HG03558 (cell line): Measurements from ENCODE around the gene FAM241B.

Experiments
- ATAC-seq: cut with Tn5 transposase; IDR thresholded peaks from one replicate; pipeline ENCODE4 v1.9.1; 2021; ENCODE audit warnings: moderate number of reproducible peaks; ENCODE audit not compliant: unreplicated experiment; ENCODE audit errors: extremely low read depth

Gene FAM241B

GRCh38 chr10:69633673-69634635 is 3.9 kb downstream of the FAM241B start:
- no peak for ATAC-seq

- no peak for ATAC-seq
Observed at GRCh38 chr10:69634759-69635425, 4.8 kb downstream of the FAM241B start.

DNA sequence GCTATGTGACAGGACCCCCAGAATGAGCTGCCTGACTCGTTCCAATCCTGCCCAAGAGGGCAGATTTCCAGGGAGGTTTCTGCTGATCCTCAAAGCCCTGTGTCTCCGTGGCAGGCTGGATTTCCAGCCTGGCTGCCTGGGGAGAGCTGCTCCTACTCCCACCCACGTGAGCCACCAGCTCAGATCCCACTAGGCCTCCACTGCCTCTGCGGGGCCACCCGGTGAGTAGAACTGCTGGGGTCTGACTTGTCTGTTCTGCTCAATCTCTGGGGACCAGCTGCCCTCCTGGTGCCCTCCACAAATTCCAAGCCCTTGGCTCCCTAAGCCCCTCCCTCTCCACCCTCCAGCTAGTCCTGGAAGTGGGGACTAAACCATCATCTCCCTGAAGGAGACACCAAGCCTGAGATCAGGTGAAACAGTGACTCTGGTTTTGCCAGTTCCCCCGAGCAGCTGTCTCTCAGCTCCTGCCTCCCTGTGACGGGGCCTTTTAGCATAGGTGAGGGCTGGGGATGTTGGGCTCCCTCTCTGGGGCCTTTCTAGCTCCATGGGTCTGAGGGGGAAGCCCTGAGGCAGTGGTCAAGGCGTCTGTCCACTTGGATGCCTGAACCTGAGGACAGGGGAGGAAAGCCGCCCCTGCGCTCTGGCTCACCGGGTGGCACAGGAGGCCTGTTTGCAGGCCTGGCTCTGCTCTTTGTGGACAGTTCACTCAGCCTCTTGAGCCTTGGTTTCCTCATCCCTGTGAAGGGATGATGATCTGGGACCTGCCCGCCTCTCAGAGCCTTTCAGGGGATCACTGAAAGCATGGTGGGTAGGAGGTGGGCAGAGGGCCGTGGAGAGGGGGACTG is 5.6 kb downstream of the FAM241B start:
- no peak for ATAC-seq

- no peak for ATAC-seq
Observed at GRCh38 chr10:69636273-69636575, 6.2 kb downstream of the FAM241B start.

DNA sequence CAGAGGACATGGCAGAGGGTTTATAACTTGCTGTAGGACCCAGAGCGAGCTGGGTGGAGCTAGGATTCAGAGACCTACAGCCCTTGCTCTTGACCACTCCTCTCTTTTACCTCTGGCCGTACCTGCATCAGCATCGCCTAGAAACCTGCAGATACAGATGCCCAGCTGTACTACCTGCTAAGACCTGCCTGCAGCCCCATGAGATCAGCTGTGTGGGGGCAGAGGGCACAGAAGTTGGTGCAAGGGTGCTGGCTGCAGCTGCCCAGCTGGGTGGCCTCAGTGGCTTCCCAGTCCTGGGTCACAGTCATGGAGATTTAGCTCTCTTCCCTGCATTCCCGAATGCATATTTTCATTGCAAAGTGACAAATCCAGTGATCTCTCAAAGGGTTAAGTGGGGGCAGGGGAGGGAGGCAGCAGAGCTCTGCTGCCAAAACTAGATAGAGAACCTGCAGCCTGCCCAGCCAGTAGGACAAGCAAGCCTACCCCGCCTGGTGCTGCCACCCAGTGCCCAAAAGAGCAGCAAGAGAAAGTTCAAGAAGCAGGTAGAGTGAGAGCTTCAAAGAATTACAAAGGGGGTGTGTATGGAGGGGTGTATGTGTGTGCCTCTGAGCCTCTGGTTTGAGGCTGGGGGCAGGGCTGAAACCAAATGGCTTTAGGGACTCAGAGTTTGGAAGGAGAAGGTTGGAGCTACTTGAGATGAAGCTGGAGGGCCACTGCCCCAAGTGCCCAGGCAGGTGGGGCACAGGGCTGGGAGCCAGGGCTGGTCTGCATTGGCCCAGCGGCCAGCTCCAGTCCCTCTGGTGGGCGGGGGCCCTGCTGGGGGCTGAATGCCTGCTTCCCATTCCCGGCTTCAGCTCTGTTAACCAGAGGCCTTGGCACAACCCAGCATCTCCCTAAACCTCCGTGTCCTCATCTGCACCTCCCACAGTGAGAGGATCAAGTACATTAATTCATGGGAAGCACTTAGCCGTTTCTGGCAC is 6.9 kb downstream of the FAM241B start:
- no peak for ATAC-seq

- no peak for ATAC-seq
Observed at GRCh38 chr10:69638642-69639041, 8.6 kb downstream of the FAM241B start.

- no peak for ATAC-seq
Observed at GRCh38 chr10:69639291-69640195, 9.5 kb downstream of the FAM241B start.

- no peak for ATAC-seq
Observed at GRCh38 chr10:69640196-69640980, 10.3 kb downstream of the FAM241B start.

DNA sequence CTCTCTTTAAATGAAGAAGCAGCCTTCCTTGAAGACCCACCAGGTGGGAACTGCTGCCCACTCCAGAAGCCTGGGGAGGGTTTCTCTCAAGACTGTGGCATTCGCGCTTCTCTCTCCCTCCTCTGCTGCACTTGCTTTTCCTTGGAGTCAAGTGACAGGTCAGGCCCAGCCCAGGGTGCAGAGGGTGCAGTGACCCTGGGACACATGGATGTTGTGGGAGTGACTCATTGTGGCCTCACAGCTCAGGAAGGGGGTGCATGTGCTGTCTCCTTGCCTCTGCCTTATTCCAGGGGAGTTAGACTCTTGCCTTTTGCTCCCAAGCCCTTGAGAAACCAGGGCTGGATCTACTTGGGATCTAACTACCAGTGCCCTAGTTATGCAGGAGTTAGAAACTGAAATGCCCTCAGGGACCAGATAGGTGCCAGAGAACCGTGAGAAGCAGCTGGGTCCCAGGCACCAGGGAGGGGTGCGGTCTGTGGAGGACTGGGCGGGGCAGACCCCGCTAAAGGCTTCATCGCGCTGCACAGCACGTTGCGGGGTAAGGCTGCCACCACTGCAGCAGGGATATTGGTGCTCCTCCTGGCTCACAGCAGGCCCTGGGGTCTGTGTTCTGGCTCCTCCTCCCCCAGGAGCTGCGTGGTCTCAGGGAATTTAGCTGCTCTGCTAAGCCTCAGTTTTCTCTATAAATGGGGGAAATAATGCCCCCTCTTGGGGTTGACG is 11.4 kb downstream of the FAM241B start:
- no peak for ATAC-seq

DNA sequence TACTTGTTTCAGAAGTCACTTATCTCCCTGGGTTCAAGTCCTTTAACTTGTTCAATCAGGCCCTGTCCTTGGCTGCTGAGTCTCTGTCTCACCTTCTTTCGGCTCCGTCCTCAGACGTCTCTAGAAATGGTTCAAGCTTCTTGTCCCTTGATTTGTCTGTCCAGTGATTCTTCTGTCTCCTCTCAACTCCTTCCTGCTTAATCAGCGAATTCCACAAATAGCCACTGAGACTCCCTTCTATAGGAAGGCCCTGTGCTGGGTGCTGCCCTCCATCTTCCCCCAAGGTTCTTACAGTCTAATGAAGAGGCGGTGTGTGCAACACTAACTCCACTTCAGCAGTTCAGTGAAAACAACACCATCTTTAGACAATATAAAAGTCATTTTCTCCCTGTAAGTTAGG is 12.7 kb downstream of the FAM241B start:
- ATAC-seq = no peak

DNA sequence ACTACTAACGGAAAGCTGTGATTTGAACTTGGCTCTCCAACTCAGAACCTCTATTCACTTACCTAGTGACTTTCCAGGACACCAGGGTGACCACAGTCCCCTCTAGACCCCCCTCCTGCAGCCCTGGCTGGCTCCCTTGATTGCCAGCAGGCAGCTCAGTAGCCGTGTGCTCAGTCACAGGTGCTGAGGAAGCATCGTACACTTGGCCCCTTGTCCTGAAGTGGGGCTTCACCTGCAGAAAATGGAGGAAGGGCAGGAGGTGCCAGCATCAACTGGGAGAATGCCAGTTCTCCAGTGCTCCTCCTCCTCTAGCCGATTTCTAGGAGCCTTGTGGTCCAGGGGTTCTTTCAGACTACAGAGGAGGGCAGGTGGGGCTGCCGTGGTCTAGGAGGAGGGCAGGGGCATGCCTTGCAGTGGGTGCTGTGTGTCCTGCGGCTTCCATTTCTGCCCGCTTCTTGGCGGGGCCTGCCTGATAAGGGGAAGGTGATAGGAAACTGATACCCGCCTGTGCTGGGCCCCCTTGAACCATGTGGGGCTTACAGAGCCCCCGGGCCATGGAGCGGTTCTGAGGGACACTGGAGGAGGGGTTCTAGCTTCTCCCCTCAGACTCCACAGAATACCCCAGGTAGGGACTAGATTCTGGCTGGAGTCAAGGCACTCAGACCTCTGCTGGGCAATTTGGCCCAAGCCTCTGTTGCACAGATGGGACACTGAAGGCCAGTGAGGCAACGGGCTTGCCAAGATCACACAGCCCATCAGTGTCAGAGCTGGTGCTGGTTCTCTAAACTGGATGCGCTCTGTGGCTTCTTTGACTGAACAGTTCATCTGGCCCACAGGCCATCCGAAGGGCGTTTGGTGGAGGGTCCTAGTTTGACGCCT is 14.0 kb downstream of the FAM241B start:
- no peak for ATAC-seq

- no peak for ATAC-seq
Observed at GRCh38 chr10:69644658-69645295, 14.7 kb downstream of the FAM241B start.

DNA sequence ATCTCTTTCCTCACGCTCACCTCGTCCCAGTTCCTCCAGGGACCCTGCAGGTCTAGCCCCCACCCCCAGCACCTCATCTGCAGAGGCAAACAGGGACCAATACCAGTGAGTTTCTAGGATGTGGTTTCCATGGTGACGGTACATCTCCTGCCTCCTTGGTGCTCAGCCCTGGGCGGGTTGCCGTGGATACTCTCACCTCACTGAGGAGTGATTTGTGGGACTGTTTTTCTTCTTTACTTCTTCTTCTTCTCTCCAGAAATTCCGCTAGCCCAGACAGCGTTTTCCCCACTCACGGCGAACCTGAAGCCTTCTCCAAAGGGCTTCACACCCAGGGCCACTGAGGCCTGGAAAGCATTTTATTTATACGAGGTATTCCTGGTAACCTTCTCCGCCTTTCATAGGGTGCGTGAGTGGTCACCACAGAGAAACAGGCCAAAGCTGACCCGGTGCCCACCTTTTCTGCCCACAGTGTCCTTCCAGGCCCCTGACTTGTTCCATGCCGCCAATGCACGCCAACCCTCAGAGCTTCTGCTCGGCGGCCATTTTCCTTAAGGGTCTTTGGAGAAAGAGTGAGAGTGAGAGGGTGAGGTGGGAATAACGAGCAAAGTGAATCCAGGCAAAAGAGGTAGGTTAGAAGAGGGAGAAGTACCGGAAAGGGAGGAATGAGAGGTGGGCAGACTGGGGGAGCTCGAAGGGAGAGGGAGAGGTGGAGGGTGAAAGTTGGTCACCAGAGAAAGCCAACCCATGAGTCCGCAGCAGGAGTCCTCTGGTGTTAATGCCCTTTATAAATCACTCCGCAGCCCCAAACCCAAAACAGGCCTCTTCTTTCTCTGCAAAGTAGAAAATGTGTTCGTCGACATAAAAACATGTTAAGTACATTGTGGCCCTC is 15.5 kb downstream of the FAM241B start:
- no peak for ATAC-seq

GRCh38 chr10:69646185-69647060 is 16.4 kb downstream of the FAM241B start:
- no peak for ATAC-seq
